ENCODE measurements around the gene CSRP2.

The CSRP2 gene

GRCh38 chr12:76863005-76863670 is 15.7 kb downstream of the CSRP2 start:
- DNase-seq (ENCODE audit: low spot score) = no peak

- DNase-seq (ENCODE audit: low spot score) = no peak
These were observed 18.6 kb downstream of the CSRP2 start for GRCh38 chr12:76860256-76860655.

- no peak for DNase-seq (ENCODE audit: low spot score)
These were observed 19.2 kb downstream of the CSRP2 start for GRCh38 chr12:76859611-76860010.

- no peak for DNase-seq (ENCODE audit: low spot score)
These were observed 22.7 kb downstream of the CSRP2 start for GRCh38 chr12:76856018-76856644.

GRCh38 chr12:76855271-76855670 is 23.5 kb downstream of the CSRP2 start:
- DNase-seq (ENCODE audit: low spot score) = no peak

GRCh38 chr12:76852106-76852505 is 26.7 kb downstream of the CSRP2 start:
- DNase-seq (ENCODE audit: low spot score) = no peak

GRCh38 chr12:76848132-76848531 is 30.7 kb downstream of the CSRP2 start:
- no peak for DNase-seq (ENCODE audit: low spot score)

GRCh38 chr12:76847260-76847659 is 31.6 kb downstream of the CSRP2 start:
- DNase-seq (ENCODE audit: low spot score) = no peak

GRCh38 chr12:76836633-76837032 is 42.2 kb downstream of the CSRP2 start:
- no peak for DNase-seq (ENCODE audit: low spot score)

- DNase-seq (ENCODE audit: low spot score) = no peak
These were observed 48.4 kb downstream of the CSRP2 start for GRCh38 chr12:76830436-76830835.

GRCh38 chr12:76820888-76821482 is 57.8 kb downstream of the CSRP2 start:
- DNase-seq (ENCODE audit: low spot score) = peak; percentile 58

GRCh38 chr12:76813972-76814371 is 64.8 kb downstream of the CSRP2 start:
- DNase-seq (ENCODE audit: low spot score) = no peak

GRCh38 chr12:76813265-76813664 is 65.6 kb downstream of the CSRP2 start:
- DNase-seq (ENCODE audit: low spot score) = no peak

GRCh38 chr12:76811976-76812375 is 66.8 kb downstream of the CSRP2 start:
- DNase-seq (ENCODE audit: low spot score) = no peak

GRCh38 chr12:76810671-76811419 is 68.0 kb downstream of the CSRP2 start:
- no peak for DNase-seq (ENCODE audit: low spot score)
